Dedifferentiated amniotic fluid mesenchymal stem cell (primary cell): ENCODE measurements around the gene OR52B2.

Experiments
- DNase-seq: peaks from one replicate; pipeline ENCODE4 v3.0.0-alpha.2; 2016; ENCODE audit errors: extremely low spot score

The OR52B2 gene

DNA sequence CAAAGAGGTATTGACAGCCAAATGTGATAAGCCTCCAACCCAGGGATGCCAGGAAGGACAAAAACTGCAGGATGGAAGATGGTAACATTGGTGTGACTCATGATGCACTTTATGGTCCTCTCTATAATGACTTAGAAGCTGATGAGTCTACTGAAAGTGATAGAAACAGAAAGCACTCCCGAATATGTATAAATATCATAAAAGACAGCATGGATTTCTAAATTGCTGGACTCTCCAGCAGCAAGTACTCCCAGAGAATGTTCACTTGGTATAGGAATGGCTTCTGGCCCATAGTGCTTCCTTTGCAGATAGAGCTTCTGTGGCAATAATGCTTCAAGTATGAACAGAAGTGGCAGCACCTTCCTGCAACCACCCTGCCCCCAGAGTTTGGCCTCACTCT lies at the start of gene OR52B2:
Gene OR52B2, minus strand, starts transcription at position 101 of the 400 bp plus-strand sequence. Its CDS starts 0 bp downstream, at position 101.
- DNase-seq = no peak

DNA sequence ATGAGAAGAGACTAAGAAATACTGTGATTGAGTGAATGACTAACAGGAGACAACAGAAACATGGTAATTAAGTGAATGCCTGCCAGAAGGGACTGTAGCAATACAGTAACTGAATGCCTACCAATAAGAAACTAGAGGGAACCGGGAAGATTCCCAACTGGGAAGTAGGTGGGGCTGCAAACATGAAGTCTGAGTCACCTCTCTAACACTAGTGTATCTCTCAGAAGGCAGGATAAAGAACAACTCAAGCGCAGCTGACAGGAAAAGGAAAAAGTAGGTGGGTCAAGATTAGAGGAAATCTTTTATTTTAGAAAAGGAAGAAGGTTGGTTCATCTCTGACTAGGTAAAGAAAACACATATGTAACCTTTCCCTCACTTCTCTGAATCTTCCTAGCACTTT lies 49.2 kb upstream of the OR52B2 start:
- DNase-seq = peak; percentile 87

DNA sequence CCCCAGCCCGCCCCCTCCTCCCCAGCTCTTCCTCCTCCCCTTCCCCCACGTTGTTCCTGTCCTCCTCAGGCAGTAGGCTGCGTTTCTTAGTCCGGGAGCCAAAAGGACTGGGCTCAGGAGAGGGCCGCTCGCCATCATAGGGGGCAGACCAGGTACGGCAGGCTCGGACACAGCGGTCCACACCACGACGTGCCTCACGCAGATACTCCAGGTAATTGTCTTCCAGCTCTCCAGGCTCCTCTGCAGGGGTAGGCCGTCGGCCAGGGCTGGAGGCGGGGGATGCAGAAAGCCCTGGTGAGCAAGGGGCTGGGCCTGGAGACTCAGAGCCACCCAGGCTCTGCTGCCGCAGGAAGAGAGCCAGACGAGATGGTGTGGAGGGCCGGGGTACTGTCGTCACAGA lies 47.6 kb upstream of the OR52B2 start:
- DNase-seq = no peak

DNA sequence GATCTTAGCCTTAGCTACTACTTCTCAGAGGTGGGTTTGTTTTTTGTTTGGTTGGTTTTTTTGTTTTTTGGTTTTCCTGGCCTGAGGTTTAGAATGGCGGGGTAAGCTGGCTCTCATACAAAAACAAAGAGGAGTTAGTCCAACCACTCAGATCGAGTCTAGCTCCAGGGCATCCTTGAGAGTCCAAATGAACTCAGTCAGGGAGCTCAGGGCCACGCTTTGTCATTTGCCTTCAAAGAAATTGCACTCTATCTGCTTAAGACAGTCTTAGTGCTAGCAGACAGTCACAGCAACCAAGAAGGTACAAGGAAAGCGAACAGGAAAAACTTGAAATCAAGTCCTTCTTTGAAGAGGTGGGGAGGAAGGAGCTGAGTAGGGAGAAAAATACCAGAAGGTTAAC lies 46.4 kb upstream of the OR52B2 start:
- no peak for DNase-seq

DNA sequence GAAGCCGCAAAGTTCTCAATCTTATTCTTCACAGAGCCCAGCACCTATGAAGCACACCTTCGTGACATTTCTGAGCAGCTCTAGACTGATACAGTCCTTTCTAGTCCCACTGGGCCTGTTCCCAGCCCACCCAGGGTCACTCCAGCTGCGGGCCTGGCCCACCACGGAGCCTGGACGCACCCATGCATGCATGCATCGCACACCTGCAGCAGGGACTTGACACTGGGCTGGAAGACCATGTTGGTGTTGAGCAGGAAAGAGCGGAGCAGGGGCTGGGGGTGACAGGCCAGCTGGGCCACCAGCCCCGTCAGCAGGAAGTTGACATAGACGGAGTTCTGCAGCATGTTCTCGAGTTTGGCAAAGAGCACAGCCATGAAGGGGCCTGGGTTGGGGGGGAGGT lies 44.4 kb upstream of the OR52B2 start:
- no peak for DNase-seq

DNA sequence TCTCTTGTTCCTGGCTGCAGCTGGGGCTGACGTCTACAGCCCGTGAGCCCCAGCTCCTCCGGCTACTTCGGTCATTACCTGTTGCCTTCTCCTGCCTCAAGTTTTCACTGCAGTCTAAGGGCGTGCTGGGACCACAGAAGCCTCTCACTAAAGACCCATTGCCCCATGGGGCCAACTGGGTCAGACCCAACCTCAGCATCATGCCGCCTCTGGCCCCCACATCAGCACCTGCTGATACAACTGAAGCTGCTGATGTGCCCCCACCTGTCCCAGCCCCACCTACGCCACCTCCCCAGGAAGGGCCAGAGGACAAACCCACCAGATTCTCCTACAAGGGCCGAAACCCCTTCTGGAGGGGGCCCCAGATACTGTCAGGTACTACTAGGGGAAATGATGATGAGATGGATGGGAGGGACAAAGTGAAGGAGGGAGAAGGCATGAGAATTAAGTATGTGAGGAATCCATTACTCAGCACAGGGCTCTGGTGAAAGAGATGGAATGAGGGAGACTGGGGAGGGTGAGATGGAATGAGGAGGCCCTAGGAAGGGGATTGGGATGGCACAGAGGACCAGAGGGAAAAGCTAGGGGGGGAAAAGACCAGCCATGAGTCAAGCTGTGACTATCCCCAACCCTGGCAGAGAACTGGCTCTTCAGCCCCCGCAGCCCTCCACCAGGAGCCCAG lies 40.3 kb upstream of the OR52B2 start:
- DNase-seq = no peak

DNA sequence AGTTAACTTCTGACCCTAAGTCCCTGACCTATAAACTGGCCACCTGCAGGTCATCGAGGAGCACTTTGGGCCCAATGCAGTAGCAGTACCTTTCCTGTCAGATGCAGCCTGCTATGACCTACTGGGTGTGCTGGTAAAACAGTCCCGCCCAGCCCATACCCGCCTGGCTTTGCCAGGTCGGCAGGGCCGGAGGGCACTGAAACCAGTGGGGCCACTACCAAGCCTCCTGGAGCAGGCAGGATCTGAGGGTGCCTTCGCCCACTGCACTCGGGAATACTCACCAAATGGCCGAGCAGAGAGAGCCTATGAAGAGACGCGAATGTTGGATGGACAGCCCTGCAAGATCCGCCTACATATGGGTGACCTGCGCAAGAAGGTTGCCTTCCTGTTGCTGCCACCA lies 39.7 kb upstream of the OR52B2 start:
- DNase-seq = no peak

DNA sequence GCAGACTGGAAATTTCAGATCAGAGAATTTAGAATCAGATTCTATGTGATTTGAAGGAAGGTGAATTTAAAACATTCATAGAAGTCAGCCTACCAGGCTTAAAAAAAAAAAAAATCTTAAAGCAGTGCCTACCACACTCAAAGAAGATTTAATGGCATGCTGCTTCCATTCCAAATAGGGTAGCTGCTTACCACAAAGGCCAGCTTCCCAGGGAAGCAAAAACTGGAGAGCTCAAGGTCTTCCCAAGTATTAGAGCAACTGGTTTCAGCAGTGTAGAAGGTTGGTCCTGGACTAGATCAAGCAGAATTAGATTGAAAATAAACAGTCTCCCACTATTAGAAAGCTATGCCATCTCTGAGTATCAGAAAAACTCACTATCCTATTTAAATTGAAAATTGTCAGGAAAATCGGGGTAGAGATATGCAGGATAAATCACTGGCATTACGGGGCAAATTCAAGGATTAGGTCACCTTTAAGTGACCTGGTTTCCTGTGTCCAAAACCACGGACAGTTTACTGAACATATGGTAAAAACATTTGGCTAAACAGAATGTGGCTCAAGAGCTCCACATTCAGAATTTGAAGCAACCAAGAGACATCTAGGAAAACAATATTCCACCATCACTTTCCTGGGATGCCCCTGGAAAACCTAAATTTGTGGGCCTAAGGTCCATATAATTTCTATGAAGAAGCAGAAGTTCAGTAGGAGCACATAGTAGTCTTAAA lies 36.5 kb upstream of the OR52B2 start:
- no peak for DNase-seq

DNA sequence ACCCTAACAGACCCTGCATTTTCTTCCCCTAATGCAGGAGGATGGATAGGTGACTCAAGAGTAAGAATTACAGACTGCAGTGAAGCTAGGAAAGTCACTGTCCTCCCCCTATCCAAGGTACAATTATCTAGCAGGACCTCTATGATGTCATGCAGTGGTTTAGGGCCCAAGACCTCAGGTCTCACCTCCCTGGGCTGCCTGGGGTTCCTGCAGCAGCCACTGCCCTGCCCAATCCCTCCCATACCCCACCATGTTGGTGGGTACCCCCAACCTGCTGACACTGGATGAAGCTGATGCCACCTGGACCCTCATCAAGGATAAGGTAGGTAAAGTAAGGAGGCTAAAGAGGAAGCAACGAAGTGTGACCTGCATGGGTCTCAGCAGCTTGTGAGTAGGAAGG lies 35.2 kb upstream of the OR52B2 start, which contains the start of gene C11orf42:
Gene C11orf42, plus strand, starts transcription at position 192 of the 400 bp plus-strand sequence. Its CDS starts 59 bp downstream, at position 251.
- DNase-seq = no peak

DNA sequence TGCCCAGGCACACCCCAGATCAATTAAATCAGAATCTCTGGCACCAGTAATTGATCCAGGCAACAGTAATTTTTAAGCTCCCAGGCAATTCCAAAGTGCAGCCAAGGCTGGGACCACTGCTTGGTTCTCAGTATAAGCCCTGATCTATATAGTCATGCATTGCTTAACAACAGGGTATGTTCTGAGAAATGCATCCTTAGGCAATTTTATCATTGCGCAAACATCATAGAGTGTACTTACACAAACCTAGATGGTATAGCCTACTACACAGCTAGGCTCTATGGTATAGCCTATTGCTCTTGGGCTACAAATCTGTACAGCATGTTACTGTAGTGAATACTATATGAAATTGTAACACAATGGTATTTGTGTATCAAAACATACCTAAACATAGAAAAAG lies 34.6 kb upstream of the OR52B2 start:
- no peak for DNase-seq

DNA sequence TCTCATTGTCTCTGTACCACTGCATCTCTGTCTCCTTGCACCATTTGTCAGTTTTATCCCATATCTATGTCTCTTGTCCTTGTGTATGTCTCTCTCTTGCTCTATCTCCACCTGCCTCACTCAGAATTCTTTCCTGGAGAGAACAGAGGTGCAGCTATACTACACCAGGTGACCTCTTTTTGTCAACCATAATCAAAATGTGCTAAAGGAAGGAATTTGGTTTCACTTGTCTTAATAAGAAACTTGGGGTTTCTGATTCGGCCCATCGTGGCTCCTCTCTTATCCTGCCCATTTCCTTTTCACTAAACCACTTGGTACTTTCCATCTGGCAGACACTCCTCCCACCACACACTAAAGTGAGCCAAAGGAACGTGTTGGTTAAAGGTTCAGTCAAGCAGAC lies 33.2 kb upstream of the OR52B2 start:
- no peak for DNase-seq

DNA sequence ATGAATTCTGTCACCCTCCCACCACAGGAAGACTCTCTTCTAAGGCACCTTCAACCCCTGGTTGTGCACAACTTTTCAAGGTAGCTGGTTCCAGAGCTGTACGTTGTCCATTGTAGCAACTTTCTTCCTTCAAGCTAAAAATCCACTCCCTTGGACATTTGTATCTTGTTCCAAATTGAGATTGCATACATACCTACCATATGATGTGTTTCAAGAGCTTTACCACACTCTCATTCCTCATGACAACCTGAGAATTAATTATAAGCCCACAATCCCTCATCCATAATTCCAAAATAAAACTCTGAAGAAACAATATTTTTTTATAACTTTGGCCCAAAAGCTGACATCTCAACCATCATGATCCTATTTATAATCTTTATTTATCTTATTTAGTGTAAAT lies 31.9 kb upstream of the OR52B2 start:
- no peak for DNase-seq

DNA sequence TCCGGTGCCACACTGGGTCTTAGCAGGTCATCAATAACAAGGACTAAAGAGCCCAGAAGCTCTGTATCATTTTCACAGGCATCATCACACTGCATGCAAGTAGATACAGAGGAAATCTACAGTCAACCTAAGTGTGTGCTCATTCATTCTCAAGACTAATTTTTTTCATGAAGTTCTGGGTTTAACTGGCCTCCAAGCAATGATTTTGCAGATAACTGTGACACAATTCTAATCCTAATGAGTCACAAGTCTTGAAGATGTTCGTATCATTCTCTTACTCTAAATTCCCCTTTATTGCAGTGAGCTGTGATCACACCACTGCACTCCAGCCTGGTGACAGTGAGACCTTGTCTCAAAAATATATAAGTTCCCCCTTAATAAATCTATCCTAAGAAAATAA lies 31.4 kb upstream of the OR52B2 start:
- DNase-seq = no peak

DNA sequence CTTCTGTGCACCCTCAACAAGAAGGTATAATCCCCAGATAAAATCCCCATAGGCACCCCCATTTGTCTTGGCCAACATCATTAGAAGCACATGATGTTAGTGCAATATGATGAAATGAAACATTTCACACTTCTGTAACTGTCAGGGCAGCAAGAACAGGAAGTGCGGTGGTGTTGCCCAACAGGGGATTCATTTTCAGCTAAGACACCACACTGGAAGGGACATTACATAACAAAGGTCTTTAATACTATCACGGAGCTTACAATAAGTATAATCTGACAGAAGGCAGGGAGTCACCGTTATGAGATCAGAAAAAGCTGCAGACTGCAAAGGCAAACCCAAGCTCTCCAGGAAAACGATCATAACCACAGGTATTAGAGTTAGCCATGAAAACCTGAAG lies 30.8 kb upstream of the OR52B2 start:
- no peak for DNase-seq

DNA sequence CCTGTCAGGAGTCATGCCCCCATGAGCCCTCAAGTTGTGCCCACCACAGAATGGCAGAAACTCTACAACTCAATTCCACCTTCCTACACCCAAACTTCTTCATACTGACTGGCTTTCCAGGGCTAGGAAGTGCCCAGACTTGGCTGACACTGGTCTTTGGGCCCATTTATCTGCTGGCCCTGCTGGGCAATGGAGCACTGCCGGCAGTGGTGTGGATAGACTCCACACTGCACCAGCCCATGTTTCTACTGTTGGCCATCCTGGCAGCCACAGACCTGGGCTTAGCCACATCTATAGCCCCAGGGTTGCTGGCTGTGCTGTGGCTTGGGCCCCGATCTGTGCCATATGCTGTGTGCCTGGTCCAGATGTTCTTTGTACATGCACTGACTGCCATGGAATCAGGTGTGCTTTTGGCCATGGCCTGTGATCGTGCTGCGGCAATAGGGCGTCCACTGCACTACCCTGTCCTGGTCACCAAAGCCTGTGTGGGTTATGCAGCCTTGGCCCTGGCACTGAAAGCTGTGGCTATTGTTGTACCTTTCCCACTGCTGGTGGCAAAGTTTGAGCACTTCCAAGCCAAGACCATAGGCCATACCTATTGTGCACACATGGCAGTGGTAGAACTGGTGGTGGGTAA lies 29.2 kb upstream of the OR52B2 start, which contains the start of gene OR52W1:
Gene OR52W1, plus strand, starts transcription at position 51 of the 637 bp plus-strand sequence. Its CDS starts 0 bp downstream, at position 51.
- DNase-seq = no peak

DNA sequence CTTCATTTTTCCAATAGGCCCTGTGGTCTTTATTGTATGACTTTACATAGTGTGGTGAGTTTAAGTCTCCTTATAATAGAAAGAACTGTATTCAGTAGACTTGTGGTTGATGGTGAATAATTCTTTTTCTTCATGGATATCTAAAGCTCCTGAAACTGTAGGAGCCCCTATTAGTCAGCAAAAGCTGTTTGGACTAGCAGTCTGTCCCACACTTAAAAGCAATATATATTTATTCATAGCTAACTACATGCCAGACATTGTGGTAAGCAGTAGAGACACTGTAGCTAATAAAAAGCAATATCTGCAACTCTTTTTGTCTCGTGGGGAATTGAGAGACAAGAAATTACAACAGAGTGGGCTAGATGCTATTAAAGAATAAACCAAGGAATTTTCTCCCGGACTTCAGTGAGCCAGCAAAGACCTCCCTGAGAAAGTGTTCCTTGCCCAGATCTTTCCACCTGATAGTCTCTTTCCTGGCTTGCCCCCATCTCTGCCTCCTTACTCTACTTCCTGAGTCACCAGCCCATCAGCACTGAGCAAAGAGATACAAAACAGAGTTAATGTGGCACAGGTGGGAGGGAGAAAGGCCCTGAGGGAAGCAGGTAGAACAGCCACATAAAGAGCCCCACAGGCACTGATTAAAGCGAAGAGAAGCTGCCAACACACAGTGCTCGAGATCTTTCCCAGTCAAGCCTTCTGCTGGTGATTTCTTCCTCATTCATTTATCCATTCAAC lies 27.5 kb upstream of the OR52B2 start:
- no peak for DNase-seq

DNA sequence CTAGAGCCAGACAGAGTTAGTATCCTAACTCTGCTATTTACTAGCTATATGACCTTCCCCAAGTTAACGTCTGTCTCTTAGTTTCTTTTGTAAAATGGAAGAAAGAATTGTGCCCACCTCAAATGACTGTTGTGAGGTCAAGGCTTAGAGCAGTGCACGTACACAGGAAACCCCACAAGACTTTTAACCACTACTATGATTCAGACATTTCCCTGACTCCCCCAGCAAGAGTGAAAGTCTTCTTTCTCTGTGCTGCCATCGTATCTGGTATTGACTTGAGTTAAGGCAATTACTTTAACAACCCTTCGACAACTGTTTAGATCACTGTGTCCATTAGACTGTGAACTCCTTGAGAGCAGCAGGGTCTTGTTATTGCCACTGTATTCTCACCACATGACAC lies 26.3 kb upstream of the OR52B2 start:
- DNase-seq = no peak

DNA sequence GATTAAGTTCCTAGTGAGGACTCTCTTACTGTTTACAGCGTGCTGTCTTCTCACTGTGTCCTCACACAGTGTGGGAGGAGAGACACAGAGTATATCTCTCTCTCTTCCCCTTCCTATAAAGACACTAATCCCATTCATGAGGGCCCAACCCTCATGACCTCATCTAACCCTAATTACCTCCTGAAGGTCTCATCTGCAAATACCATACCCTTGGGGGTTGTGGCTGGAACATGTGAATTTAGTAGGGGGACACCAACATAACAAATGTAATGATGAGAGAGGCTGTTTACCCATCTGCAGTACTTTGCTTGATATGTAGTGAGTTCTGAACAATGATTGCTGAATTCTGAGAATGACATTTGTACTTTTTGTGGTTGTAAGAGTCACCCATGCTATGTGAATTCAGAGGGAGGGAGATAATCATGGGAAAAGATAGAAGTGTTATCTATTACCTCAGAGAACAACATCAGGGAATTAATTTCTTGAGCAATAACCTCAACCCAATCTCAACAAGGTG lies 24.0 kb upstream of the OR52B2 start:
- DNase-seq = no peak

DNA sequence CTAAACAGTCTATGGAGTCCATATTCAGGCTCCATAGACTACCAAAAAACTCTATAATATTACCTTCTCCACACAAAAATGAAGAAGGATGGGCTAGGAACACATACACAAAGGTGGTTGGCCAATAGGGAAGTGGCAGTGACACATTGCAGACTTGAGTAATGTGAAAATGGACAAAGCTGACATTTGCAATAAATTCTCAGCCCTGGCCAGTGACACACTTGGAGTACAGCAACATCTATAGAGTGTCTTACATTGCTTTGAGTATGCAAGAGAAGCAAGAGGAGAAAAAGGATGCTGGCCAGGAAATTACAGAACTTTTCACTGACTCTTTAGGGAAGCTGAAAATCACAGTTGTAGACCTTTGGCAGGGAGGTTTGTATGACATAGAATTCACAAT lies 21.6 kb upstream of the OR52B2 start:
- no peak for DNase-seq

DNA sequence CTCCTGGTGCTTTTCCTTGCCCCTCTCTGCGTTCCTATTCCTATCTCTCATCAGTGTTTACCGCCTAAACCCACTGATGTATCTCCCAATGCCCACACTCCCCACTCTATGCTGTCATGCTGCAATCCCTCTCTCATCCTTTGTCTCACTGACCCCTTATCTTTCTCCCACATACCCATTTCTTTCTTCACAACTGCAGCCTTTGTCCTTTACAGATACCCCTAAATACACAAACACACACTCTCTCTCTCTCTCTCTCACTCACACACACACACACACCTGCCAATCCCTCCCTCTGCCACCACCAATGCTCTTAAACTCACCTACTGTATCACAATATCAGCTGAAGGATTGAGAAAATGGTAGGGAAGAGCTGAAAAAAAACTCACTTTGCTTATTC lies 5.3 kb upstream of the OR52B2 start:
- no peak for DNase-seq

DNA sequence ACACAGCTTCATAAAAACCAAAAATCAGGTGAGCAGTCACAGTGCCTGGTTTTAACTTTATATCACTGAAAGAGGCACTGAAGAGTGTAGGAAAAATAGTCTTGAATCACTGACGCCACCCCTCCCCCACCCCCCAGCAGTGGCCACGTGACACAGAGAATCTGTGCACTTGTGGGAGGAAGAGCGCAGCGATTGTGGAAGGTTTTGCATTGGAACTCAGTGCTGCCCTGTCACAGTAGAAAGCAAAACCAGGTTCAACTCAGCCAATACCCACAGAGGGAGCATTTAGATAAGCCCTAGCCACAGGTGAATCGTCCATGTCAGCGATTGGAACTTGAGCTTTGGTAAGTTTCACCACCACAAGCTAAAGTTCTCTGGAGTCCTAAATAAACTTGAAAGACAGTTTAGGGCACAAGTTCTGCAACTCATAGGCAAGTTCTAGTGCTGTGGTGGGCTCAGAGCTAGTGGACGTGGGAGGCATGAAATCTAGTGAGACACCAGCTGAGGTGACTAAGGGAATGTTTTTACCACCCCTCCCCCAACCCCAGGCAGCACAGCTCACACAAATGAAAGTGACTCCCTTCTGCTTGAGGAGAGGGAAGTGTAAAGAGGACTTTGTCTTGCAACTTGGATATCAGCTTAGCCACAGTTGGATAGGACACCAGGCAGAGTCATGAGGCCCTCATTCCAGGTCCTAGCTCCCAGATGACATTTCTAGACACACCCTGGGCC lies 13.3 kb downstream of the OR52B2 start:
- no peak for DNase-seq
